Type B pancreatic cell (in vitro differentiated cells): ENCODE measurements around the gene PKP4. TPM values are rescaled to one million over a fixed set of nuclear protein-coding genes. Genes with fewer than 3 reads are reported as not detected.
"Not testable (repeated sequence)": the region's sequence is repeated elsewhere in the genome, so short reads cannot be mapped to it uniquely, and the experiment has no call there.

Experiments
- DNase-seq: peaks from one replicate; pipeline ENCODE4 v3.0.0; 2021; ENCODE audit warnings: mixed read lengths; ENCODE audit not compliant: unreplicated experiment; ENCODE audit errors: extremely low spot score
- H3K27ac Mint-ChIP-seq: 2 replicates; pipeline ENCODE4 v1.8.0; 2021; ENCODE audit warnings: mild to moderate bottlenecking, mixed read lengths
- H3K27me3 Mint-ChIP-seq: 2 replicates; pipeline ENCODE4 v1.8.0; 2021; ENCODE audit warnings: mixed read lengths
- H3K36me3 Mint-ChIP-seq: 2 replicates; pipeline ENCODE4 v1.8.0; 2021; ENCODE audit warnings: mixed read lengths
- H3K4me1 Mint-ChIP-seq: one replicate; pipeline ENCODE4 v1.8.0; 2021; ENCODE audit warnings: mixed read lengths; ENCODE audit not compliant: unreplicated experiment
- H3K4me3 Mint-ChIP-seq: 2 replicates; pipeline ENCODE4 v1.8.0; 2021; ENCODE audit warnings: mild to moderate bottlenecking, mixed read lengths
- H3K9me3 Mint-ChIP-seq: 2 replicates; pipeline ENCODE4 v1.8.0; 2021; ENCODE audit warnings: mixed read lengths
- total RNA-seq: library from RNA; stranded (reverse); gene quantifications from 2 replicates; pipeline ENCODE4 v1.2.1, GENCODE V29; 2021; ENCODE audit warnings: low replicate concordance
- TF ChIP-seq, protein P1 (sequence below): fragments of 200-600 bp; sonication (generic); conservative IDR thresholded peaks from 2 replicates; pipeline ENCODE4 v1.5.0; 2021; ENCODE audit warnings: antibody characterized with exemption, mild to moderate bottlenecking

PKP4 gene
- total RNA-seq, 1 donor from 2014 or later = 73.6 TPM

DNA sequence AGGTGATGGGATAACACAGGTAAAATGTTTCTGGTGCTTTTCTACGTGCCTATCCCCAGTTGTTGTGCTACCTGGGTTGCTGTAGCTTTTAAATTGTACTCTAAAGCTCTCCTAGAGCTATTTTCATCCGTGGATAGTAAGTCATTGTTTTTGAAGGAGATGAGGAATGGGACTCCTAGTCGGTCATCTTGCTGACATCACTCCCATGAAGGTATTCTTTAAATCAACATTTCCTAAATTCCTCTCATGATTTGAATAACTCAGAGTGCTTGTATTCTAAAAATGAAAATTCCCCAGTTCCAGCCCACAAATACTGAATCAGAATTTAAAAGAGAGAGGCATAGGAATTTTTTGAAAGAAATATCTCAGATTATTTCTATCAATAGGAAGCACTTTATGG is 44.5 kb upstream of the PKP4 start:
- peaks cover 15% of the 10 kb centered on the region for H3K9me3 Mint-ChIP-seq
- no peak for DNase-seq
- peaks cover 3% of the 10 kb centered on the region for H3K36me3 Mint-ChIP-seq
- no peak overlapping the region for H3K27ac Mint-ChIP-seq
- TF ChIP-seq, protein P1, sequence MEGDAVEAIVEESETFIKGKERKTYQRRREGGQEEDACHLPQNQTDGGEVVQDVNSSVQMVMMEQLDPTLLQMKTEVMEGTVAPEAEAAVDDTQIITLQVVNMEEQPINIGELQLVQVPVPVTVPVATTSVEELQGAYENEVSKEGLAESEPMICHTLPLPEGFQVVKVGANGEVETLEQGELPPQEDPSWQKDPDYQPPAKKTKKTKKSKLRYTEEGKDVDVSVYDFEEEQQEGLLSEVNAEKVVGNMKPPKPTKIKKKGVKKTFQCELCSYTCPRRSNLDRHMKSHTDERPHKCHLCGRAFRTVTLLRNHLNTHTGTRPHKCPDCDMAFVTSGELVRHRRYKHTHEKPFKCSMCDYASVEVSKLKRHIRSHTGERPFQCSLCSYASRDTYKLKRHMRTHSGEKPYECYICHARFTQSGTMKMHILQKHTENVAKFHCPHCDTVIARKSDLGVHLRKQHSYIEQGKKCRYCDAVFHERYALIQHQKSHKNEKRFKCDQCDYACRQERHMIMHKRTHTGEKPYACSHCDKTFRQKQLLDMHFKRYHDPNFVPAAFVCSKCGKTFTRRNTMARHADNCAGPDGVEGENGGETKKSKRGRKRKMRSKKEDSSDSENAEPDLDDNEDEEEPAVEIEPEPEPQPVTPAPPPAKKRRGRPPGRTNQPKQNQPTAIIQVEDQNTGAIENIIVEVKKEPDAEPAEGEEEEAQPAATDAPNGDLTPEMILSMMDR = no peak
- no peaks in the 10 kb centered on the region for H3K4me1 Mint-ChIP-seq
- H3K4me3 Mint-ChIP-seq = no peak overlapping the region
- no peaks in the 10 kb centered on the region for H3K27me3 Mint-ChIP-seq

GRCh38 chr2:158413581-158413980 is 43.2 kb upstream of the PKP4 start:
- Mint-ChIP-seq H3K9me3 (peaks cover 15% of the 10 kb centered on the region), H3K27me3 (no peaks in the 10 kb centered on the region), H3K27ac (no peak overlapping the region), H3K4me1 (no peaks in the 10 kb centered on the region), H3K4me3 (no peak overlapping the region), H3K36me3 (peaks cover 3% of the 10 kb centered on the region)
- DNase-seq = no peak
- TF ChIP-seq, protein P1 = no peak

DNA sequence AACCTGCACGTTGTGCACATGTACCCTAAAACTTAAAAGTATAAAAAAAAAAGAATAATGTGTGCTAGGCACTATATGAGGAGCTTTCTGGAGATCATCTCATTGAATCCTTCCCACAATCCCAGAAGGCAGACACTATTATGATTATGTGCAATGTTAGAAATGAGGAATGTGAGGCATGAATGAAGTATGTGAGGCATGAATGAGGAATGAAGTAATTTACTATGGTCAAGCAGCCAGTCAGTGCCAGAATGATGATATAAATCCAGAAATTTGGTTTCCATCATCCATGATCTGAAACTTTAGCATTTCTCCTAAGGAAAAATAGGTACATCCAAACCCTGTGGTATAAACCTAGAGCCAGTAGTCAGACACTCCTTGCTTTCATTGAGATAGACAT is 42.2 kb upstream of the PKP4 start:
- Mint-ChIP-seq H3K4me1 (no peaks in the 10 kb centered on the region), H3K9me3 (peaks cover 15% of the 10 kb centered on the region), H3K27me3 (no peaks in the 10 kb centered on the region), H3K27ac (no peak overlapping the region), H3K4me3 (no peak overlapping the region), H3K36me3 (peaks cover 3% of the 10 kb centered on the region)
- TF ChIP-seq, protein P1 = no peak
- DNase-seq = no peak

DNA sequence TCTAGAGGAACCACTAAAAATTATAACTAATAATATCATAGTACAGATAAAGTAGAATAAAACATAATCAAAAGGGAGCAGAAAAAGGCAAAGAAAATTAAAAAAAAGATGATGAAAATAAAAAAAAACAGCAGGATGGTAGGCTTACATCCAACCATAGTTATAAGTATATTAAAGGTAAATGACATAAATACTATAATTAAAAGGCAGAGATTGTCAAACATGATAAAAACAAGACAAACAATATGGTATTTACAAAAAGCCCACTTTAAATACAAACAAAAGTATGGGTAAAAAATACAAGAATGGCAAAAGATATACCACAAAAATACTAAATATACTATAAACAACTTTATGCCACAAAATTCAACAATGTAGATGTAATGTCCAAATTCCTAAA is 24.6 kb upstream of the PKP4 start:
- Mint-ChIP-seq H3K4me1 (no peaks in the 10 kb centered on the region), H3K4me3 (no peak overlapping the region), H3K27ac (no peak overlapping the region), H3K27me3 (peaks cover 3% of the 10 kb centered on the region), H3K36me3 (no peaks in the 10 kb centered on the region), H3K9me3 (peaks cover 5% of the 10 kb centered on the region)
- TF ChIP-seq, protein P1 = no peak
- no peak for DNase-seq

- H3K4me3 Mint-ChIP-seq, H3K4me1 Mint-ChIP-seq, H3K27ac Mint-ChIP-seq, H3K9me3 Mint-ChIP-seq, H3K36me3 Mint-ChIP-seq, DNase-seq, H3K27me3 Mint-ChIP-seq: not testable (repeated sequence)
Measured at GRCh38 chr2:158433716-158434115, 23.0 kb upstream of the PKP4 start.

DNA sequence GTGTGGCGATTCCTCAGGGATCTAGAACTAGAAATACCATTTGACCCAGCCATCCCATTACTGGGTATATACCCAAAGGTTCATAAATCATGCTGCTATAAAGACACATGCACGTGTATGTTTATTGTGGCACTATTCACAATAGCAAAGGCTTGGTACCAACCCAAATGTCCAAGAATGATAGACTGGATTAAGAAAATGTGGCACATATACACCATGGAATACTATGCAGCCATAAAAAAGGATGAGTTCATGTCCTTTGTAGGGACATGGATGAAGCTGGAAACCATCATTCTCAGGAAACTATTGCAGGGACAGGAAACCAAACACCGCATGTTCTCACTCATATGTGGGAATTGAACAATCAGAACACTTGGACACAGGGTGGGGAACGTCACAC is 17.7 kb upstream of the PKP4 start:
- H3K4me3 Mint-ChIP-seq, DNase-seq, H3K36me3 Mint-ChIP-seq, H3K9me3 Mint-ChIP-seq, H3K27me3 Mint-ChIP-seq, H3K27ac Mint-ChIP-seq, H3K4me1 Mint-ChIP-seq: not testable (repeated sequence)

- Mint-ChIP-seq H3K36me3 (no peaks in the 10 kb centered on the region), H3K27ac (no peak overlapping the region), H3K4me3 (no peak overlapping the region), H3K4me1 (no peaks in the 10 kb centered on the region), H3K9me3 (no peaks in the 10 kb centered on the region), H3K27me3 (no peaks in the 10 kb centered on the region)
- TF ChIP-seq, protein P1 = no peak
- DNase-seq = no peak
Measured at GRCh38 chr2:158443606-158444005, 13.1 kb upstream of the PKP4 start.
